Nephron (organoid): ENCODE data around the gene PEF1.
"Not testable (repeated sequence)": the region's sequence is repeated elsewhere in the genome, so short reads cannot be mapped to it uniquely, and the experiment has no call there.

Source experiments
- H3K27ac Mint-ChIP-seq, 3 experiments: 2 replicates each; pipeline ENCODE4 v1.8.0; 2020; ENCODE audit warnings: mixed read lengths in 3 of 3, mild to moderate bottlenecking in 2 of 3, moderate library complexity in 1 of 3
- H3K27me3 Mint-ChIP-seq: 2 replicates; pipeline ENCODE4 v1.8.0; 2021; ENCODE audit warnings: low read depth, mild to moderate bottlenecking, moderate library complexity, mixed read lengths
- H3K36me3 Mint-ChIP-seq: 2 replicates; pipeline ENCODE4 v1.8.0; 2020; ENCODE audit warnings: low read depth, mixed read lengths
- H3K4me1 Mint-ChIP-seq: 2 replicates; pipeline ENCODE4 v1.8.0; 2020; ENCODE audit warnings: mixed read lengths
- H3K4me3 Mint-ChIP-seq, 3 experiments: 2 replicates each; pipeline ENCODE4 v1.8.0; 2020; ENCODE audit warnings: mild to moderate bottlenecking in 3 of 3, mixed read lengths in 3 of 3, moderate library complexity in 2 of 3
- H3K9me3 Mint-ChIP-seq: 2 replicates; pipeline ENCODE4 v1.8.0; 2020; ENCODE audit warnings: mixed read lengths
- CTCF ChIP-seq, 3 experiments: fragments of 200-600 bp; sonication (generic); IDR thresholded peaks; one replicate each; pipeline ENCODE4 v1.5.0; 2021; ENCODE audit warnings: antibody characterized with exemption in 3 of 3; ENCODE audit not compliant: unreplicated experiment in 3 of 3

PEF1 gene

GRCh38 chr1:31587720-31588423, 56.8 kb downstream of the PEF1 start:
- peak overlapping the region in 2 of 3 experiments; percentile 78 to 90 for H3K27ac Mint-ChIP-seq
- peaks cover 42% of the 10 kb centered on the region for H3K4me1 Mint-ChIP-seq
- peaks cover 52% of the 10 kb centered on the region for H3K27me3 Mint-ChIP-seq
- TF ChIP-seq CTCF (IDR thresholded peaks at IDR 0.05; ENCODE audit: unreplicated experiment in 3 of 3): peak; percentile 44 to 55 (median 47)
- H3K4me3 Mint-ChIP-seq: peak overlapping the region in 2 of 3 experiments; percentile 45 to 53
- H3K9me3 Mint-ChIP-seq: no peaks in the 10 kb centered on the region
- H3K36me3 Mint-ChIP-seq: no peaks in the 10 kb centered on the region

GRCh38 chr1:31587328-31587699, 57.4 kb downstream of the PEF1 start:
- H3K27ac Mint-ChIP-seq, H3K36me3 Mint-ChIP-seq, H3K9me3 Mint-ChIP-seq, H3K4me3 Mint-ChIP-seq: not testable (repeated sequence)
- Mint-ChIP-seq H3K4me1 (peaks cover 47% of the 10 kb centered on the region), H3K27me3 (peaks cover 48% of the 10 kb centered on the region)

- TF ChIP-seq CTCF (IDR thresholded peaks at IDR 0.05; ENCODE audit: unreplicated experiment in 3 of 3): no peak
- Mint-ChIP-seq H3K27ac (no peak overlapping the region), H3K27me3 (peaks cover 42% of the 10 kb centered on the region), H3K4me3 (no peak overlapping the region), H3K9me3 (no peaks in the 10 kb centered on the region), H3K36me3 (no peaks in the 10 kb centered on the region), H3K4me1 (peaks cover 46% of the 10 kb centered on the region)
These were observed 58.0 kb downstream of the PEF1 start for GRCh38 chr1:31586376-31587327.

GRCh38 chr1:31585736-31586365, 58.8 kb downstream of the PEF1 start:
- no peaks in the 10 kb centered on the region for H3K9me3 Mint-ChIP-seq
- H3K27ac Mint-ChIP-seq: peak overlapping the region in 1 of 3 experiments; percentile 29
- H3K36me3 Mint-ChIP-seq: no peaks in the 10 kb centered on the region
- peaks cover 38% of the 10 kb centered on the region for H3K4me1 Mint-ChIP-seq
- H3K27me3 Mint-ChIP-seq: peaks cover 34% of the 10 kb centered on the region
- TF ChIP-seq CTCF (IDR thresholded peaks at IDR 0.05; ENCODE audit: unreplicated experiment in 3 of 3): no peak
- no peak overlapping the region for H3K4me3 Mint-ChIP-seq

GRCh38 chr1:31584869-31585735, 59.6 kb downstream of the PEF1 start:
- no peak for TF ChIP-seq CTCF (IDR thresholded peaks at IDR 0.05; ENCODE audit: unreplicated experiment in 3 of 3)
- H3K27me3 Mint-ChIP-seq: peaks cover 26% of the 10 kb centered on the region
- peaks cover 37% of the 10 kb centered on the region for H3K4me1 Mint-ChIP-seq
- peak overlapping the region in 2 of 3 experiments; percentile 11 to 29 for H3K27ac Mint-ChIP-seq
- no peaks in the 10 kb centered on the region for H3K36me3 Mint-ChIP-seq
- H3K4me3 Mint-ChIP-seq: no peak overlapping the region
- H3K9me3 Mint-ChIP-seq: no peaks in the 10 kb centered on the region
